IPS DF 19.7 (cell line): ENCODE measurements around the gene PAPOLA.

Source experiments
- DNase-seq: peaks from one replicate; pipeline ENCODE4 v3.0.0-alpha.2; 2013; ENCODE audit warnings: low read depth, low spot score

The PAPOLA gene

DNA sequence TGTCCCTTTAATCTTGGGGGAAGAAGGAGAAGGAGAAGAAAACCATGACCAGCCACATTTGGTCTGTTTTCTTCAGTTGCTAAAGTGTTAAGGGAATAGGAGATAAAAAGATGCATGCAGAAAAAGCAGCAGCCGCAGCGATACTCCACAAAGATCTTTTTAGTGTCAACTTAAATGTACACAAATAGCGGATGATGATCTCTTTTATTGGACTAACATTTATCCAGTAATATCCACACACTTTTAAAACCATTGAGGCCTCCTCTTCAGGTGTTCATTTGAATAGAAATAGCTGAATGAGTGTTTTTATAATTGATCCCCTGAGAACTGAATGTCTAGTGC, 83.5 kb downstream of the PAPOLA start:
- no peak for DNase-seq

DNA sequence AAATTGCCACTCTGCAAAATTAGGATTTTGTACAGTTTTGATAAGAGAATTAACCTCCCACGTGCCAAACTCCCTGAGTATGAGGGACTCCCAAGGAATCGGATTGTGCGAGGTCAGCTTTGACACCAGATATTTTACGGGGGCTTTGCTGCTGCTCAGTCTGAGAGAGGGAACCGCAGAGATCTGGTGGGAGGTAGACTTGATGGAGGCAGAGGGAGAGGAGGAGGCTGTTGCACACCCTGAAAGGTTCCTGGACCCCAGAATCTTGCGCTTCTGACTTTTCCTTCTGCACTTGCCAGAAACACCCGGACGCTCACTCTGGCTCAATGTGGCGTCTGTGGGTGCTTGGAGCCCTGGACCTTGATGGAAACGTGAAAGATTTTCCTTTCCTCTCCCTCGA, 83.9 kb downstream of the PAPOLA start:
- no peak for DNase-seq

DNA sequence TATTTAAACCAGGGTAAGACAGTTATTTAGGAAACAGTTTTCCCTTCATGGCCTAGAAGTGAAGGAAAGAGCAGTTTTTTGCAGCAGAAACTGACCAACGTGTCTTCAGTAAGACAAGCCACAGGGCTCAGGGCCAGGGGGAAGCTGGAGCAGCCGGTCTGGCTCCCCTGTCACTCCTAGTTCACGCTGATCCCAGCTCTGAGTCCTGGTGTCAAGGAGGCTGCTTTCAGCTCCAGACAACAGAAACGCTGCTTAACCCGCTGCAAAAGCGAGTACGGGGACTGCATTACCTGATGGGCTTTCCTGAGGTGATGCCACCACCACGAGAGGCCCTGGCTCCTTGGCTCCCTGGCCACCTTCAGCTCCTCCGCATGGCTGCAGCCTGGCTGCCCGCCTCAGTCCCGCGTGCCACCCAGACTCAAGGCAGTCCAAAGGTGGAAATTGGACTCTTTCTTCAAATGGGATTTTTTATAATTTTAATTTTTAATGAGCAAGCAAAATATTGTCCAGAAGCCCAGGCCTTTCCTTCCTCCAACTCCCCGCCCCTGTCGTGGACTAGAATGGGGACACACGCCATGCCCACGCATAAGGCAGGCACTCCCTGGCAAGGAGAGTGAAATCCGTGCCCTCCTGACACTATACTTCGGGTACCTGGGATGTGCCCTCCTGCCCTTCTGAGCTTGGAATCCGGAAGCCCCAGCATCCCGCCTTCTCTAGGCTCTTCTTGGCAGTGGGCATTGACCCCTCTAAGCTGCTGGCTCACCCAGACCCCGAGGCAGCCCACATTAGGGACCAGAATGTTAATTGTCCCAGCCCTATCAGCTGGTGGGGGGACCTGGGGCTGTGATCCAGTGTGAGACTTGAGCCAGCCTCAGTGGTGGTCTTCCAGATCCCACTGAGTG, 85.0 kb downstream of the PAPOLA start:
- no peak for DNase-seq

DNA sequence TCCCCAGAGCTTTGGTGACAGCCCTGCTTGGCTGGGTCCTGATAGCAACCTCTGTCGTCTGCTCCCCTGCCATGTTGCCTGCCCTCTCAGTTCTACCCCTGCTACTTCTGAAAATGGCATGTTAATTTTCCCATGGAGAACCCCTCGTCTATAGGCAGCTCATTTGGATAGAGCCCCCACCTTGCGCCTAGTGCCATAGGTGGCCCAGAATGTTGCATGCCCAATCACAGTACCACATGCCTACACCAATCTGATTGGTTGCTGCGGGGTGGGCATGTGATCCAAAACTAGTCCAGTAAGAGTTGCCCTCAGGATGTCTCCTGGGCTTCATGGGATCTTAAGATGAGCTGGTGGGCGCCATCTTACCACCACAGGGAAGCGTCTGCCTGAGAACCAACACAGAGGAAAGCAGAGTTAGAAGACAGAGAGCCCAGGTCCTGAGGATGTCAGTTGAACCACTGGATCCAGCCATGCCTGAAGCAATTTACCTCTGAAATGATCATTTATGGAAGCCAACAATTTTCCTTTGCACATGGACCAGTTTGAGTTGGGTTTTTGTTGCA, 85.7 kb downstream of the PAPOLA start:
- no peak for DNase-seq

DNA sequence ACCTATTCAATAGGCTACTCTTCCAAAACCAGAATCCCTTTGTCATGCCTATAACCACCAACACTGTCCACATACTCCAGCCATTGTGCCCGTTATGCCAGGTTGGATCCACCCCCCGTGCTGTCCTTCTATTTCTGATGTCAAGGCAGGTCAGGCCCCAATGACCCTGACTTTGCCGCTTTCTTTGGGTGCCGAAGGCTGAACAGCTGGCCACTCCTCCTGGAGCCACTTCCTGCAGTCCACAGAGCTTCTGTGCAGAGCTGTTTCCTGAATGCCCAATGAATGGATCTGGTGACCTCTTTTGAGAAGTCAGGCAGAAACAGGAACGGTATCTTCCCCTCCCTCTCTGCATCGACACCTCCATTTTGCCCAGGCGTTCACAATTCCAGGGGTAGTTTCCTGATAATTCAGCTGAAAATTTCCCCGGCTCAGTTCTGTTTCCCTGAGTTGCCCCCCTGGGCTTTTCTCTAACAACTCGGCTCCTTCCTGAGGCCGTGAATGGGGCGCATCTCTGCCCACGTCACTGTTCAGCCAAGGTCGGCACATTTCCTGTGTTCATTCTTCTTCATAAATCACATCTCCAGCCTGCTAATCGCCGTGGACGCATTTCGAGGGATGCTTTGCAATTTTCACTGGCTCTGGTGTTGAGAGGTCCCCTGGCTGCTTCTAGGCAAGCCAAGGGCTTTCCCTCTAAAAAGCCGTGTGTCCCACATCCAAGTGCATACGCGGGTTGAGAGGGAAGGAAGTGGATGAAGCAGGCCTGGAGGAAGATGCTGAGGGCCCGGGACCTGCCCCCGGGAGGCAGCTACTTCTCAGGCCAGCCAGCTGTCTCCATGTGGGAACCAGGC, 86.5 kb downstream of the PAPOLA start:
- DNase-seq: no peak

DNA sequence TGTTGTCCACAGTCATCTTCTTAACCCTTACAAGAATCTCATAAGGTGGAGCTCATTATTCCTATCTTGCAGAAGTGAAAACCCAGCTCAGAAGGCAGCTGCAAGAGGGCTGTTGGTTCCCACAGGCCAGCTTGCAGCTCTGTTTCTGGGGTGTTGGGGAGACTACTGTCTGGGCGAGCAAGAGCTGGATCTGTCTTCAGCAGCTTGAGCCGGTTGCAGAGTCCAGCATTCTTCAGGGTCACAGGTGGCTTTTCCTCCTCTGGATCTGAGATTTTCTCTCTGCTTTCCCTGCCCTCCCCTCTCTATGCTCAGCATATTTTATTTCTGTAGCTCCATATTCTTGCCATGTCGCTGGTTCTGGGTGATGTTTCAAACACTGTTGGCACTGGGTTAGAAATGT, 87.4 kb downstream of the PAPOLA start:
- no peak for DNase-seq

DNA sequence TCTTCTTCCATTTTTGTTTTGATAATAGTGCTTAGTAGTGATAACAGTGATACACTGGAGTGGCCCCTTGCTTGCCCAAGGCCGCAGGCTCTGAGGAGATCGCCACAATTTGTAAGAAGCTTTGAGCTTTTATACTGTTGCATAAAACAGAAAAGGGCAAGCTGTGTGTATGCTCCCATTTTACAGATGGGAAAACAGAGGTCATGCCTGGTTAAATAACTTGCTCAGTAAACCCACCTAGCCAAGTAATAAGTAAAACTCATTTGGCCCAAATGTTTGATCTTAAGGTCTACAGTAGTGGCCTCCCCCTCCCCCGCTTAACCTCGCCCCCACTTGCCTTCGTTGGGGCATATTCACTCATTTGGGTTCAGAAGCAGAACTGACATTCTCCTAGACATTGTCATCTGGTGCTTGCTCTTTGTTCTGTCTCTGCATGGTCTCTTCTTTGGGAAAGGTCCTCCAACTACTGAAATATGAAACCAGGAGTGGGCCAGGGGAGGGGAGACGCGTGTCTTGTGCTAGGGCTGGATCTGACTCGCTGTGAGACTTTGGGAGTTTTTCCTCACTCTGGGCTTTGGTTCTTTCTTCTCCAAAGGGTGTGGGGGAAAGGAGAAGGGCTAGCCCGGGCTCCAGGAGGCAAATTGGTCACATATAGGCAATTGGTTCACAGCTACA, 88.1 kb downstream of the PAPOLA start:
- DNase-seq: no peak

DNA sequence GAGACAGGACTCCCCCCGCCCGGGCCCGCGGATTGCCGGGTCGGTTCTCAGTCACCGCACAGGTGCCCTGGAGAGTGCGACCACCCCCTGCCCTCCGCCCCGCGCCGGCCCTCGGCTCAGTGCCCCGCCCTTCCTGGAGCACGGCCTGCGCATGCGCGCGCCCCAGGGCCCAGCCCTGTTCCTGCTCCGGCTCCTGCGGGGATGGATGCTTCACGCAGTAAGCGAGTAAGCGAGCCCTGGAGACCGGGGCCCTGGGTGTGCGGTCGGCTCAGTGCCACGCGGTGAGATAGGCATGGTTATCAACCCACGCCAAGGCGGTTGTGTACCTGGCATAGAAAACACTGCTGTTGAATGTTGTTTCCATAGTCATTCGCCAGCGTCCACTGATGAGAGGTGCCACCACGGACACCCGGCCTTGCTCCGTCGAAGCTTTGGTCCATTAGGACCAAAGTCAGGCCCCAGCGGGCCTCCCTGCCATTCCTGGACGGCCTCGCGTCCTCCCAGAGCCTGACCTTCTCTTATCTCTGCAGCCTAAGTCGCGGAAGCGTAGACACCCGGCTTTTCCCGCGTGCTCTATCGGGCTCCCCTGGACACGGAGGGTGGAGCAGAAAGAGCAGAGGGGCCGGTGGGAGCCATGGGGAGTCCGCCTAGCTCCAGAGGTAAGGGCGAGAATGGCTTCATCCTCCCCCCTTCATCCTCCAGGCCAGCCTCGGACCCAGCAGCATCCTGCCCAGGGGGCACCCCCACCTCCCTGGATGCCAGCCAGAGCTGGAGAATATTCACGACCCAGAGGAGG, 90.6 kb downstream of the PAPOLA start:
- DNase-seq: no peak

DNA sequence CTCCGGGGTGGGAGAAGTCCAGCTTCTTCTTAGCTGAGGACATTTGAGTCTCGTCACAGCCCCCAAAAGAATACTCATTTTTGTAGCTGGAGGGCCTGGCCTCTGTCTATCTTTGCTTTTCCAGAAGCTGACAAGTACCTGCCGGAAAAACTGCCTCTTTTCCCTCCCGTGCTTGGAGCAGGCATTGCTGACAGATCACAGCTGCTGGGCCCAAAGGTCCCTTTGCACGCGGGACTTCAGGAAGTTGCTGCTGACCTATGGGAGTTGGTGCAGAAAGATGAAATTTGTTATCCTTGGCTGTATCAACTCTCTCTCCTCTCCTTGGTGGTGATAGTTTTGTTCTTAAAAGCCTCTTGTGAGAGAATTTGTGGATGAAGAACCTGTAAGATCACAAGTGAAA, 92.8 kb downstream of the PAPOLA start:
- no peak for DNase-seq

DNA sequence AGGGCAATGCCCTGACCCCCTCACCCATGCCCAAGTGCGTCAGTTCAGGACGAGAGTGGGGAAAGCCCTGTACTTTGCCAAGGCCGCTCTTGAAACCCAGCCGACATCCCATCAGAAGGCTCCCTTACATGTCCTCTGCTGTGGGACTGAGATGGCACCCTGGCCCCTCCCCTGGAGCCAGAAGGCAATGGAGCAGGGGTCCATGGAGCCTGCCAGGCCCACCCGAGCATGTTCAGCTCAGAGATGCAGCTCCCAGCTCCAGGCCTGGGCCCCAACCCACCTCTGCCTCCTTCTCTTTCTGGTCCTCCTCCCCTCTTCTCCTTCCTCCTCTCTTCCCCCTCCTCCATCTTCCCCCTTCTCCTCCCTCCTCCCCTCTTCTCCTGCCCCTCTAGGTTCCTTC, 95.5 kb downstream of the PAPOLA start:
- DNase-seq: no peak

DNA sequence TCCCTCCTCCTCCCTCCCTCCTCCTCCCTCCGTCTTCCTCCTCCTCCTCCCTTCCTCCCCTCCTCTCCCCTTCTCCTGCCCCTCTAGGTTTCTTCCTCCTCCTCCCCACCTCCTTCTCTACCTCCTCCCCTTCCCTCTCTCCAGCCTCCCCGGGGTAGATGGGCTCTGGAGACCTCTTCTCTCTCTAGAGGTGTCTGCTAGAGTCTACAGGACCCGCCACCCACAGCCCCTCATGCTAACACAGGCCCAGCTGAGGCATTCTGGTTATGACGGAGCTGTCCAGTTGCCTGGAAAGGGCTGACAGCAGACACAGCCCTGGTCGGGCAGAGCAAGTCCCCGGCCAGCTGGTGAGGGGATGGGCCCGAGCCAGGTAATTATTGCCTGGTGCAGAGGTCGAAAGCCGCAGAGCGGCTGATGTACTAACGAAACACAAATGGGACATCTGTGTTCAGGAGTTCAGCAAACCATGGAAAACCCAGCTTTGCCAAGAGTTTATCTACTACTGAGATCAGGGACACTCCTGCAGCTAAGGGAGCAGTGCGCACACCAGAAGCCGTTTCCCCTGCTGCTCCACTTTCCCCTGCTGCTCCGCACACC, 96.2 kb downstream of the PAPOLA start:
- DNase-seq: no peak

DNA sequence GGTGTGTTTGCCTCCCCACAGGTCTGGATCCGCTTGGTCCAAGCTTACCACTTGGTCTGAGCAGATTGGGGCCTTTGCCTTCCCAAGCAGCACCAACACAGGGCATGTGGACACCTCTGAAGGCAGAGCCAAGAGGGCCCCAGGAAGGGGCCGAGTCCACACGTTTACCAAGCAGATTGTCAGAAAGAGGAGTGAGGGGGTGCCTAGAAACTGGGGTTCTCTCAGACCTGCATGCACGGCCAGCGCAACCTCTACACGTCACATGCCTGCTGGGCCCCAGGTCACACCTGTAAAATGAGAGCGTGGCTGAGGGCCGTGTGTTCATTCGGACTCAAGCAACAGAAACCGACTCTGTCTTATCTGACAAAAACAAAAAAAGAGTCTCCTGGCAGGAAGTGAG, 96.9 kb downstream of the PAPOLA start:
- DNase-seq: no peak

DNA sequence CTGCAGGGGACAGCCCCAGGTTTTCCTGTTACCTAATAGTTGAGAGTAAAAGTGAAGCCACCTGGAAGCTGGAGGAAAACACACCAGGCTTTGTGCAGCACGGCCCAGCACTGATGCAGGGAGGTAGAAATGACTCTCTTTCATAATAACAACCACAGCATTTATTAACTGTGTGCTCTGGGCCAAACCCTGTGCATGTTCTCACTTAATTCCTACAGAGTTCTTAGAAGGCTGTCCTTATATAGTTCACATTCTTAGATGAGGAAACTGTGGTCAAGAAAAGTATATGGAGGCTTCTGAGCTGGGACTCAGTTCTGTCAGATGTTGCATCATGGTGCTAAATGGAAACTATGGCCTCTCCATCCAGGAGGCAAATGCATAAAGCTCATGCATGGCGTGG, 100.0 kb downstream of the PAPOLA start:
- DNase-seq: no peak

DNA sequence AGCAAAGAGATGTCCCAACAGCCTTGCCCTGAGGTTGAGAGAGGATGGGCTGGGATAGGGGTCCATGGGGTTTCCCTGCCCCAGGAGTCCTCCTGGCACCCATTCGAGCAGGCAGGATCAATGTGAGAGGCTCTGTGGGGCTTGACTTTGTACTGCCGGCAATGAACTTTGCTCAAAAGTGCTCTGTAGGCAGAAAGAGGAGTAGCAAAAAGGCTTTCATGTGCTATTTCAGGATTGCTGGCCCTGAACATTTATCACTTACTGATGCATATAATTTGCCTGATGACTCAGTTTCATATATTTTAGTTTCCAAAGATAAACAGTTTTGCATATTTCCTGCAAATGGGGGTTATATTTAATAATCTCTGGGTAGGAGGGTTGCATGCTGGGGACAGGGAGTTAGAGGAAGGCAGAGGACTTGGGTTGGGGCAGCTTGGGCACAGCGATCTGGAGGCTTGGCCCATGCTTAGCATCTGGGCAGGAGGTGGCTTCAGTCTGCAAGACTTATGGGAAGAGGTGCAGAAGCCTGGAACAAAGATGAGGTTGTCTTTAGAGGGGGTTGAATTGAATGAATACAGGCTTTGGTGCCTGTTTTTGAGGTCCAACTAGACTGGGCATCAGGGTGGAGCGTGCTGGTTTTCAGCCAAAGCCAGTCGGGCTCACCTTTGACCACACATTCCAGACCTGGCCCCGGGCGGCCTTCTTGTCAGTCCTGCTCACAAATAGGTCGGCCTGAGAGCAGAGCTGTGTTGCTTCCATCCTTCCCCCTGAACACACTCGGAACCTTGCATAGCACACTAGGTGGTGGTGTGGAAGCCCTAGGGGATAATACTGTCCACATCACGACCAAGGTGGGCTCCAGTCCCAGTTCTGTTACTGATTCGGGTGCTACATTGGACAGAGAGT, 101.4 kb downstream of the PAPOLA start:
- no peak for DNase-seq

DNA sequence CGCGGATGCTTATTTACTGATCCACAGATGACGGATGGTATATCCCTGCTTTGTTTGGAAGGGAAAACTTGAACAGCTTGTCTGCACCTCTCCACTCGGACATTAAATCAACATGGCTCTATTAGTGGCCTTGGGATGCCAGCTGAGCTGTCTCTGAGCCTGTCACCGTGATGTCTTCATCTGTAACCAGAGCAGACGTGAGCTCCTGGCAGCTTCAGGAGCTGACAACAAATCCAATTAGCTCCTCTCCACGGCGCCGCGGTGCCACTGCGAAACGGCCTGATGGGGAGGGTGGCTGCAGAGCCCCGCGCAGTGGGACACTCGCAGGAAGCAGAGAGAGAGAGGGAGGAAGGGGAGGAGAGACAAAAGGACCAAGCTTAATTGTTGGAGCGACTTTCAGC, 112.3 kb downstream of the PAPOLA start:
- DNase-seq: no peak

DNA sequence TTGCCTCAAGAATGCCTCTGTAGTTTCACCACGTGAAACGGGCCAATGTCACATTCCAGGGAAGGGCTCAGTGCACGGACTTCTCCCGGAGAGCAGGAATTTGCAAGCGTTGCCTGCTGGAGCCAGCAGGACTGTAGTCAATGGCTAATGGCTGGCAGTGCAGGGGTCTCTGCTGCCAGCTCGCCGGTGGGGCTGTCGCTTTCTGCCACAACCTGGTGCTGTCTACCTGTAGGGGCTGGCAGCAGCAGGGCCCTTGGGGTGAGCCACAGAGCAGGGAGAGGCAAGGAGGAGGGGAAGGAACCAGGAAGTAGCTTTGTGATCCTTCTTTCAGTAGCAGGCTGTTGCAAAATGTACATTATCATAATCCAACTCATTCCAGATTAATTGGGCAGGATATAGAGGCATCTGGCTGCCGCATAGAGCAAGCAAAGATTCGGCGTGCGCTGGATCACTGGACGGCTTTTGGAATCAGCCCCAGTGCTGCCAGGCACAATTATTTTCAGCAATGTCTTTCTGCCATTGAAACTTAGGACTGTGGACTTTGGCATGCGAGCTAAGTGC, 114.1 kb downstream of the PAPOLA start:
- DNase-seq: no peak
